ENCODE results near the gene RCBTB1. TPM values are rescaled to one million over a fixed set of nuclear protein-coding genes. Genes with fewer than 3 reads are reported as not detected.

Gene RCBTB1
- total RNA-seq, 1 experiment from 2014 or later, result 26.1 TPM

GRCh38 chr13:49624229-49624628, 38.9 kb upstream of the RCBTB1 start:
- no peaks in the 10 kb centered on the region for H3K79me1 ChIP-seq (ENCODE audit: insufficient read depth, low read depth, low read length, poor library complexity, severe bottlenecking)
- H3K9me3 ChIP-seq (ENCODE audit: control insufficient read depth, low read depth, low read length), result no peaks in the 10 kb centered on the region
- 0 out of 7 replicates have a peak overlapping the region, but pooled peaks of 1 of the 3 experiments have one; percentile 49 for H3K27ac Mint-ChIP-seq
- no peak overlapping the region for H2AK5ac ChIP-seq (ENCODE audit: insufficient read length, low read length)
- no peak for TF ChIP-seq CTCF (conservative IDR thresholded peaks at IDR 0.05)
- no peak overlapping the region for H2BK12ac ChIP-seq (ENCODE audit: insufficient read length, low read depth, low read length)
- no peak overlapping the region for H3K4ac ChIP-seq (ENCODE audit: low read depth, low read length)
- H3K4me2 ChIP-seq (ENCODE audit: insufficient read depth, insufficient read length, low read length), result no peak overlapping the region
- H3K4me3 Mint-ChIP-seq, result no peak overlapping the region
- H4K91ac ChIP-seq (ENCODE audit: insufficient read length, low read depth, low read length), result no peak overlapping the region
- no peak overlapping the region for H2AFZ ChIP-seq (ENCODE audit: low read length)
- H3K36me3 Mint-ChIP-seq (ENCODE audit: insufficient read depth in 1 of 3, low read depth in 3 of 3), result no peaks in the 10 kb centered on the region
- H3K27me3 ChIP-seq (ENCODE audit: insufficient read depth, low read length), result no peaks in the 10 kb centered on the region
- H3K23me2 ChIP-seq (ENCODE audit: insufficient read length, low read depth, low read length, poor library complexity, severe bottlenecking), result no peaks in the 10 kb centered on the region
- no peak overlapping the region for H3K23ac ChIP-seq (ENCODE audit: insufficient read length, low read depth, low read length)
- no peaks in the 10 kb centered on the region for H4K20me1 ChIP-seq (ENCODE audit: control insufficient read depth, insufficient read depth, insufficient read length)
- no peak overlapping the region for H2BK15ac ChIP-seq (ENCODE audit: low read depth, low read length)
- no peak overlapping the region for H3K18ac ChIP-seq (ENCODE audit: insufficient read length, low read depth, low read length)
- no peak overlapping the region for H3K27ac ChIP-seq (ENCODE audit: insufficient read length, low read depth, low read length)
- H3K4me1 Mint-ChIP-seq, result peaks cover 3 to 18% of the 10 kb centered on the region in 2 experiments
- WGBS (ENCODE audit: extremely low coverage, insufficient read length, low lambda C conversion rate), result no CpG with 5 or more reads among the region's 6 CpGs
- no peaks in the 10 kb centered on the region for H3K4me1 ChIP-seq (ENCODE audit: insufficient read depth, low read length)
- no peak overlapping the region for H3K14ac ChIP-seq (ENCODE audit: insufficient read depth, low read length)
- H2BK20ac ChIP-seq (ENCODE audit: low read depth, low read length, poor library complexity, severe bottlenecking), result no peak overlapping the region
- no peak for DNase-seq
- no peak overlapping the region for H3K56ac ChIP-seq (ENCODE audit: insufficient read length, low read depth, low read length)
- H3T11ph ChIP-seq (ENCODE audit: low read length), result no peak overlapping the region
- peaks cover 2% of the 10 kb centered on the region for H3K27me3 Mint-ChIP-seq (ENCODE audit: low read depth)
- H2BK120ac ChIP-seq (ENCODE audit: low read depth, low read length, poor library complexity, severe bottlenecking), result no peak overlapping the region
- no peak overlapping the region for H4K8ac ChIP-seq (replicated peaks; ENCODE audit: insufficient read length, low read depth, low read length)
- H4K5ac ChIP-seq (ENCODE audit: insufficient read length, low read depth, low read length), result no peak overlapping the region
- H3K79me2 ChIP-seq (ENCODE audit: insufficient read depth, low read length), result no peaks in the 10 kb centered on the region
- no peaks in the 10 kb centered on the region for H3K9me3 Mint-ChIP-seq
- no peak overlapping the region for H3K9ac ChIP-seq (ENCODE audit: extremely low read depth, insufficient read length, low read length)
- H2BK5ac ChIP-seq (ENCODE audit: insufficient read length, low read length), result no peak overlapping the region

Data from H9 (cell line).